SK-N-SH treated with all-trans-retinoic acid at 6 μM for 48 hours (cell line): ENCODE results near the gene CCDC30.

ENCODE experiments used
- ATAC-seq: fragments of 200-7000 bp; cut with Tn5 transposase; 3 replicates; pipeline ENCODE4 v1.9.1; 2020; ENCODE audit warnings: mild to moderate bottlenecking, moderate library complexity
- ARNTL ChIP-seq: fragments of 450-650 bp; formaldehyde crosslinking; IDR thresholded peaks from 2 replicates; pipeline ENCODE4 v1.5.0; 2020; ENCODE audit warnings: low read depth, mild to moderate bottlenecking, moderate library complexity, borderline replicate concordance
- BACH2 ChIP-seq: fragments of 250-450 bp; sonication (Bioruptor Pico); IDR thresholded peaks from 2 replicates; pipeline ENCODE4 v1.9.0; 2021; ENCODE audit warnings: mild to moderate bottlenecking, borderline replicate concordance
- CSDC2 ChIP-seq: fragments of 250-450 bp; sonication (Bioruptor Pico); IDR thresholded peaks from 2 replicates; pipeline ENCODE4 v1.5.0; 2020; ENCODE audit warnings: mild to moderate bottlenecking, moderate library complexity
- ESRRG ChIP-seq: fragments of 250-450 bp; sonication (Bioruptor Pico); IDR thresholded peaks from 2 replicates; pipeline ENCODE4 v1.6.1; 2021; ENCODE audit warnings: mild to moderate bottlenecking
- ISL1 ChIP-seq: fragments of 250-450 bp; sonication (Bioruptor Pico); IDR thresholded peaks from 2 replicates; pipeline ENCODE4 v2.1.2; 2022; ENCODE audit warnings: mild to moderate bottlenecking, moderate library complexity
- OSR1 ChIP-seq: fragments of 250-450 bp; sonication (Bioruptor Pico); IDR thresholded peaks from 2 replicates; pipeline ENCODE4 v1.8.0; 2022; ENCODE audit warnings: moderate library complexity, mild to moderate bottlenecking, inconsistent platforms
- PPARA ChIP-seq: fragments of 250-450 bp; sonication (Bioruptor Pico); IDR thresholded peaks from 2 replicates; pipeline ENCODE4 v1.5.0; 2020; ENCODE audit warnings: mild to moderate bottlenecking, borderline replicate concordance
- RARB ChIP-seq: fragments of 250-450 bp; sonication (Bioruptor Pico); IDR thresholded peaks from 2 replicates; pipeline ENCODE4 v1.8.0; 2021; ENCODE audit warnings: mild to moderate bottlenecking, moderate library complexity
- SNAI2 ChIP-seq: fragments of 250-450 bp; sonication (Bioruptor Pico); IDR thresholded peaks from 2 replicates; pipeline ENCODE4 v1.5.0; 2020; ENCODE audit warnings: mild to moderate bottlenecking, moderate library complexity
- TCF4 ChIP-seq: fragments of 250-450 bp; sonication (Bioruptor Pico); IDR thresholded peaks from 2 replicates; pipeline ENCODE4 v1.8.0; 2021; ENCODE audit warnings: mild to moderate bottlenecking, moderate library complexity, borderline replicate concordance
- TOX ChIP-seq: fragments of 250-450 bp; sonication (Bioruptor Pico); IDR thresholded peaks from 2 replicates; pipeline ENCODE4 v1.8.0; 2021; ENCODE audit warnings: mild to moderate bottlenecking, moderate library complexity, borderline replicate concordance
- ZC3H10 ChIP-seq: fragments of 250-450 bp; sonication (Bioruptor Pico); IDR thresholded peaks from 2 replicates; pipeline ENCODE4 v1.5.1; 2021; ENCODE audit warnings: mild to moderate bottlenecking, moderate library complexity
- ZFP3 ChIP-seq: fragments of 250-450 bp; sonication (Bioruptor Pico); IDR thresholded peaks from 2 replicates; pipeline ENCODE4 v1.5.0; 2020; ENCODE audit warnings: mild to moderate bottlenecking, moderate library complexity
- ZFP30 ChIP-seq: fragments of 450-650 bp; formaldehyde crosslinking; IDR thresholded peaks from 2 replicates; pipeline ENCODE4 v1.5.0; 2022; ENCODE audit warnings: mild to moderate bottlenecking, moderate library complexity
- ZNF565 ChIP-seq: fragments of 450-650 bp; formaldehyde crosslinking; conservative IDR thresholded peaks from 2 replicates; pipeline ENCODE4 v1.5.0; 2020; ENCODE audit warnings: low read depth, mild to moderate bottlenecking, moderate library complexity
- ZNF70 ChIP-seq: fragments of 450-650 bp; formaldehyde crosslinking; IDR thresholded peaks from 2 replicates; pipeline ENCODE4 v1.5.0; 2020; ENCODE audit warnings: mild to moderate bottlenecking, moderate library complexity
- TF ChIP-seq, protein P1 (sequence below): fragments of 250-450 bp; sonication (Bioruptor Pico); IDR thresholded peaks from 2 replicates; pipeline ENCODE4 v1.8.0; 2020; ENCODE audit warnings: mild to moderate bottlenecking, moderate library complexity, borderline replicate concordance
- TF ChIP-seq, protein P2 (sequence below): fragments of 250-450 bp; sonication (Bioruptor Pico); IDR thresholded peaks from 2 replicates; pipeline ENCODE4 v1.5.1; 2021; ENCODE audit warnings: mild to moderate bottlenecking, moderate library complexity
- TF ChIP-seq, protein P3 (sequence below): fragments of 250-450 bp; sonication (Bioruptor Pico); IDR thresholded peaks from 2 replicates; pipeline ENCODE4 v1.8.0; 2021; ENCODE audit warnings: low read depth, mild to moderate bottlenecking, moderate library complexity, borderline replicate concordance
- TF ChIP-seq, protein P4 (sequence below): fragments of 250-450 bp; sonication (Bioruptor Pico); IDR thresholded peaks from 2 replicates; pipeline ENCODE4 v1.5.1; 2020; ENCODE audit warnings: low read depth, mild to moderate bottlenecking, moderate library complexity

Gene CCDC30

DNA sequence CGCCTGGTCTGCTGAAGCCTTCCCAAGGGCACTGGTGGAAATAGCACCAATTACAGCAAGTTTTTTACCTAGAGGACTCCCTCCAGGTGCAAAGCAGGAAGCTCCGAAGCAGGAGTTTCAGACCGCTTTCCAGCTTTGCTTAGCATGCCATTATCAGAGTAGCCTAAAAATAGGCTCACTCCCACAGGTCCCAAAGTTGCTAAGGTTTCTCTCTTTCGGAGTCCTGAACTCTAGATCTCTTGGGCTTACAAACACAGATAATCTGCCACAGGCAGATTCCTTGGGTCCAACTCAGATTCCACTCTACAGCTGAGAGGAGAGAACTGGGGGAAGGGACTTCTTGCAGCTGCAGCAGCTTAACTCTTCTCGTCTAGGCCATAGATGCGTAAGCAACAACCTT lies 29.7 kb upstream of the CCDC30 start:
- TF ChIP-seq ARNTL (no peak), ZFP30 (no peak), ISL1 (CRISPR knock-in tag) (no peak), TCF4 (CRISPR knock-in tag) (no peak), TOX (no peak), RARB (no peak), BACH2 (no peak), CSDC2 (CRISPR knock-in tag) (no peak), ZNF70 (CRISPR knock-in tag) (no peak), PPARA (CRISPR knock-in tag) (no peak), SNAI2 (CRISPR knock-in tag) (no peak), ZNF565 (no peak)
- TF ChIP-seq, protein P1, sequence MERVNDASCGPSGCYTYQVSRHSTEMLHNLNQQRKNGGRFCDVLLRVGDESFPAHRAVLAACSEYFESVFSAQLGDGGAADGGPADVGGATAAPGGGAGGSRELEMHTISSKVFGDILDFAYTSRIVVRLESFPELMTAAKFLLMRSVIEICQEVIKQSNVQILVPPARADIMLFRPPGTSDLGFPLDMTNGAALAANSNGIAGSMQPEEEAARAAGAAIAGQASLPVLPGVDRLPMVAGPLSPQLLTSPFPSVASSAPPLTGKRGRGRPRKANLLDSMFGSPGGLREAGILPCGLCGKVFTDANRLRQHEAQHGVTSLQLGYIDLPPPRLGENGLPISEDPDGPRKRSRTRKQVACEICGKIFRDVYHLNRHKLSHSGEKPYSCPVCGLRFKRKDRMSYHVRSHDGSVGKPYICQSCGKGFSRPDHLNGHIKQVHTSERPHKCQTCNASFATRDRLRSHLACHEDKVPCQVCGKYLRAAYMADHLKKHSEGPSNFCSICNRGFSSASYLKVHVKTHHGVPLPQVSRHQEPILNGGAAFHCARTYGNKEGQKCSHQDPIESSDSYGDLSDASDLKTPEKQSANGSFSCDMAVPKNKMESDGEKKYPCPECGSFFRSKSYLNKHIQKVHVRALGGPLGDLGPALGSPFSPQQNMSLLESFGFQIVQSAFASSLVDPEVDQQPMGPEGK: no peak
- TF ChIP-seq, protein P2, sequence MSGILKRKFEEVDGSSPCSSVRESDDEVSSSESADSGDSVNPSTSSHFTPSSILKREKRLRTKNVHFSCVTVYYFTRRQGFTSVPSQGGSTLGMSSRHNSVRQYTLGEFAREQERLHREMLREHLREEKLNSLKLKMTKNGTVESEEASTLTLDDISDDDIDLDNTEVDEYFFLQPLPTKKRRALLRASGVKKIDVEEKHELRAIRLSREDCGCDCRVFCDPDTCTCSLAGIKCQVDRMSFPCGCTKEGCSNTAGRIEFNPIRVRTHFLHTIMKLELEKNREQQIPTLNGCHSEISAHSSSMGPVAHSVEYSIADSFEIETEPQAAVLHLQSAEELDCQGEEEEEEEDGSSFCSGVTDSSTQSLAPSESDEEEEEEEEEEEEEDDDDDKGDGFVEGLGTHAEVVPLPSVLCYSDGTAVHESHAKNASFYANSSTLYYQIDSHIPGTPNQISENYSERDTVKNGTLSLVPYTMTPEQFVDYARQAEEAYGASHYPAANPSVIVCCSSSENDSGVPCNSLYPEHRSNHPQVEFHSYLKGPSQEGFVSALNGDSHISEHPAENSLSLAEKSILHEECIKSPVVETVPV (CRISPR knock-in tag): no peak
- ATAC-seq: no peak

DNA sequence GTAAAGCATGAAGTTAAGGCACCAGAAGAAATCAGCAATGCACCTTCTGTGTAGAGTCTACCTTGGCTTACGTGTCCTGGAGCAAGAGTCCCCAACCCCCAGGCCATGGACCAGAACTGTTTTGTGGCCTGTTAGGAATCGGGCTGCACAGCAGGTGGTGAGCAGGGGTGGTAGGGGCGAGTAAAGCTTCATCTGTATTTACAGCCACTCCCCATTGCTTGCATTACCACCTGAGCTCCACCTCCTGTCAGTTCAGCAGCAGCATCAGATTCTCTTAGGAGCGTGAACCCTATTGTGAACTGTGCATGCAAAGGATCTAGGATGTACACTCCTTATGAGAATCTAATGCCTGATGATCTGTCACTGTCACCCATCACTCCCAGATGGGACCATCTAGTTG lies 28.7 kb upstream of the CCDC30 start:
- ATAC-seq: no peak
- no peak for TF ChIP-seq ZC3H10 (CRISPR knock-in tag)
- TF ChIP-seq TCF4 (CRISPR knock-in tag): no peak
- no peak for TF ChIP-seq ESRRG (CRISPR knock-in tag)
- TF ChIP-seq, protein P2 (CRISPR knock-in tag): no peak
- no peak for TF ChIP-seq ISL1 (CRISPR knock-in tag)
- no peak for TF ChIP-seq ARNTL
- no peak for TF ChIP-seq ZFP3
- TF ChIP-seq, protein P3, sequence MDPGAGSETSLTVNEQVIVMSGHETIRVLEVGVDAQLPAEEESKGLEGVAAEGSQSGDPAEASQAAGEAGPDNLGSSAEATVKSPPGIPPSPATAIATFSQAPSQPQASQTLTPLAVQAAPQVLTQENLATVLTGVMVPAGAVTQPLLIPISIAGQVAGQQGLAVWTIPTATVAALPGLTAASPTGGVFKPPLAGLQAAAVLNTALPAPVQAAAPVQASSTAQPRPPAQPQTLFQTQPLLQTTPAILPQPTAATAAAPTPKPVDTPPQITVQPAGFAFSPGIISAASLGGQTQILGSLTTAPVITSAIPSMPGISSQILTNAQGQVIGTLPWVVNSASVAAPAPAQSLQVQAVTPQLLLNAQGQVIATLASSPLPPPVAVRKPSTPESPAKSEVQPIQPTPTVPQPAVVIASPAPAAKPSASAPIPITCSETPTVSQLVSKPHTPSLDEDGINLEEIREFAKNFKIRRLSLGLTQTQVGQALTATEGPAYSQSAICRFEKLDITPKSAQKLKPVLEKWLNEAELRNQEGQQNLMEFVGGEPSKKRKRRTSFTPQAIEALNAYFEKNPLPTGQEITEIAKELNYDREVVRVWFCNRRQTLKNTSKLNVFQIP (CRISPR knock-in tag): no peak
- TF ChIP-seq BACH2: no peak
- TF ChIP-seq, protein P1: no peak
- no peak for TF ChIP-seq ZNF70 (CRISPR knock-in tag)
- TF ChIP-seq, protein P4, sequence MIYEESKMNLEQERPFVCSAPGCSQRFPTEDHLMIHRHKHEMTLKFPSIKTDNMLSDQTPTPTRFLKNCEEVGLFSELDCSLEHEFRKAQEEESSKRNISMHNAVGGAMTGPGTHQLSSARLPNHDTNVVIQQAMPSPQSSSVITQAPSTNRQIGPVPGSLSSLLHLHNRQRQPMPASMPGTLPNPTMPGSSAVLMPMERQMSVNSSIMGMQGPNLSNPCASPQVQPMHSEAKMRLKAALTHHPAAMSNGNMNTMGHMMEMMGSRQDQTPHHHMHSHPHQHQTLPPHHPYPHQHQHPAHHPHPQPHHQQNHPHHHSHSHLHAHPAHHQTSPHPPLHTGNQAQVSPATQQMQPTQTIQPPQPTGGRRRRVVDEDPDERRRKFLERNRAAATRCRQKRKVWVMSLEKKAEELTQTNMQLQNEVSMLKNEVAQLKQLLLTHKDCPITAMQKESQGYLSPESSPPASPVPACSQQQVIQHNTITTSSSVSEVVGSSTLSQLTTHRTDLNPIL (CRISPR knock-in tag): no peak
- TF ChIP-seq CSDC2 (CRISPR knock-in tag): no peak
- TF ChIP-seq ZNF565: no peak
- TF ChIP-seq TOX: no peak

DNA sequence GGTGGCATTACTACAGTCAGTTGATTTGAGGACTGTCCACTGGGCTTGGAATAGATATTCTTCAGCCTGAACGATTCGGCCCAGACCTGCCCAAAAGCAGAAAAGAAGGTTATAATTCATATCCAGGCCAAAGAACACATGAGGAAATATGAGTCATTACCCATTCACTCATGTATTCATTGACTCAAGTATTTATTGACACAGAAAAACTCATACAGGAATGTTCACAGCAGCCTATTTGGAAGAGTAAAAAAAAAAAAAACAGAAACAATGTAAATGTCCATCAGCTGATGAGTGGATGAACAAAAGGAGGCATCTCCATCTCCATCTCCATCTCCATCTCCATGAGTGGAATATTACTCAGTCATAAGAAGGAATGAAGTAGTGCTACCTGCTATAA lies 23.1 kb upstream of the CCDC30 start:
- TF ChIP-seq ESRRG (CRISPR knock-in tag) (no peak), TCF4 (CRISPR knock-in tag) (no peak), OSR1 (CRISPR knock-in tag) (no peak), CSDC2 (CRISPR knock-in tag) (no peak), ZNF565 (no peak), TOX (no peak)
- ATAC-seq: peak; percentile 38; the same call in 2 of the 3 replicates
